ENCODE results near the gene NTRK3. TPM values are rescaled to one million over a fixed set of nuclear protein-coding genes. Genes with fewer than 3 reads are reported as not detected.

The NTRK3 gene
- total RNA-seq, 4 donors from 2014 or later: 0.09 to 2.7 (median 0.62) TPM

DNA sequence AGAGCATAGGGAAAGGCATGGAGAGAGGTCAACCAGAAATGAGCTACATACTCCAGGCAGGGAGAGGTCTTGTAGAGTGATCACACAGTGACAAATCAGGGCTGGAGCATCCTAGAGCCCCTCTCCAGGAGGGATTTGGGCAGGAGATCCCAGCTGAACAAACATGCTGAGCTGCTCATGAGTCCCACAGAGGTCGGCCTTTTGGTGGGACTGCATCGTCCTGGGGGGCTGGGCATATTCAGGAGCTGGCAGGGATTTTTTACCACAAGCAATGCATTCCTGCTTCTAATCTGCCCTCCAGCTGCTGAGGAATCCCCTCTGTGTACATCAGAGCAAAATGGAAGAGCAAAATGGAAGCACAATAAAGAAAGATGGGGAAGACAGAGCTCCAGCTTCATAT, 94.9 kb downstream of the NTRK3 start:
- Histone ChIP-seq H3K4me3 (no peak overlapping the region), H3K4me1 (no peaks in the 10 kb centered on the region), H3K9me3 (no peaks in the 10 kb centered on the region), H3K27me3 (no peaks in the 10 kb centered on the region), H3K36me3 (no peaks in the 10 kb centered on the region), H3K27ac (no peak overlapping the region)
- 46 to 51% methylated on average over 2 of the region's 2 CpGs for WGBS, 2 donors
- intact Hi-C loops (cut with DNase I): no loop called here
- DNase-seq: no peak
- TF ChIP-seq, protein P1, sequence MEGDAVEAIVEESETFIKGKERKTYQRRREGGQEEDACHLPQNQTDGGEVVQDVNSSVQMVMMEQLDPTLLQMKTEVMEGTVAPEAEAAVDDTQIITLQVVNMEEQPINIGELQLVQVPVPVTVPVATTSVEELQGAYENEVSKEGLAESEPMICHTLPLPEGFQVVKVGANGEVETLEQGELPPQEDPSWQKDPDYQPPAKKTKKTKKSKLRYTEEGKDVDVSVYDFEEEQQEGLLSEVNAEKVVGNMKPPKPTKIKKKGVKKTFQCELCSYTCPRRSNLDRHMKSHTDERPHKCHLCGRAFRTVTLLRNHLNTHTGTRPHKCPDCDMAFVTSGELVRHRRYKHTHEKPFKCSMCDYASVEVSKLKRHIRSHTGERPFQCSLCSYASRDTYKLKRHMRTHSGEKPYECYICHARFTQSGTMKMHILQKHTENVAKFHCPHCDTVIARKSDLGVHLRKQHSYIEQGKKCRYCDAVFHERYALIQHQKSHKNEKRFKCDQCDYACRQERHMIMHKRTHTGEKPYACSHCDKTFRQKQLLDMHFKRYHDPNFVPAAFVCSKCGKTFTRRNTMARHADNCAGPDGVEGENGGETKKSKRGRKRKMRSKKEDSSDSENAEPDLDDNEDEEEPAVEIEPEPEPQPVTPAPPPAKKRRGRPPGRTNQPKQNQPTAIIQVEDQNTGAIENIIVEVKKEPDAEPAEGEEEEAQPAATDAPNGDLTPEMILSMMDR (IDR thresholded peaks at IDR 0.05): no peak

DNA sequence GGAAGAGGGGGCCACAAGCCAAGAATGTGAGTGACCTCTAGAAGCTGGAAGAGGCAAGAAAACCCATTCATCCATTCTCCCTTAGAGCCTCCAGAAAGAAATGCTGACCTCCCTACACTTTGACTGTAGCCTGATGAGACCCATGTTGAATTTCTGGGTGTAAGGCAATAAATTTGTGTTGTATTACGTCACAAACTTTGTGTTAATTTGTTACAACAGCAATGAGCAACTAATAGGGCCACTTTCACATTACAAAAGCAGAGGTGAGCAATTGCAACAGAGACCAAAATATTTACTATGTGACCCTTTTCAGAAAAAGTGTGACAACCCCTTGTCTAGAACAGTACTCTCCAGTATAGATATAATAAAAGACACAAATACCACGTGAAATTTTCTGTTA, 101.2 kb downstream of the NTRK3 start:
- 46 to 49% methylated on average over 2 of the region's 2 CpGs for WGBS, 2 donors
- H3K27me3 ChIP-seq: no peaks in the 10 kb centered on the region
- H3K27ac ChIP-seq: no peak overlapping the region
- no peak overlapping the region for H3K4me3 ChIP-seq
- H3K9me3 ChIP-seq: no peaks in the 10 kb centered on the region
- H3K36me3 ChIP-seq: no peaks in the 10 kb centered on the region
- DNase-seq: no peak
- no peaks in the 10 kb centered on the region for H3K4me1 ChIP-seq
- TF ChIP-seq, protein P1 (IDR thresholded peaks at IDR 0.05): no peak
- TF ChIP-seq POLR2A (IDR thresholded peaks at IDR 0.05): no peak
- intact Hi-C loops (cut with DNase I): no loop called here

DNA sequence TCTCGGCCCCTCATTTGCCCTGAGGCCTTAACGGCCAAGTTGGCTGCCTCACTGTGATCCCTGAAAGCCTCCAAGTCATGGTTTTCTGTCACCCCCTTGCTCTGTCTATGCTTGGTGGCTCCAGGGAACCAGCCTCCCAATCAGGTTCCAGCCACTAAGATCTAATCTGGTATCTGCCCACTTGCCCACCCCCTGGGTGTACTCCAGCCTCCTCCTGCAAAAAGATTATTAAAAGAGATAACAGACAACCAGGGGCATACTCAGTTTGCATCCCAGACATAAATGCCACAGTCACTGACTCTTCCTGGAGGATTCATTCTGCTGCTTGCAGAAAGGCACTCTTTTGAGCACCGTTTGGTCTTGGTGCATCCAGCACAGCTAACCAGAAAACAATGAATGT, 103.9 kb downstream of the NTRK3 start:
- WGBS, 2 donors: 53 to 57% methylated on average over 3 of the region's 3 CpGs
- no peak overlapping the region for H3K27ac ChIP-seq
- TF ChIP-seq POLR2A (IDR thresholded peaks at IDR 0.05): no peak
- TF ChIP-seq, protein P1 (IDR thresholded peaks at IDR 0.05): no peak

DNA sequence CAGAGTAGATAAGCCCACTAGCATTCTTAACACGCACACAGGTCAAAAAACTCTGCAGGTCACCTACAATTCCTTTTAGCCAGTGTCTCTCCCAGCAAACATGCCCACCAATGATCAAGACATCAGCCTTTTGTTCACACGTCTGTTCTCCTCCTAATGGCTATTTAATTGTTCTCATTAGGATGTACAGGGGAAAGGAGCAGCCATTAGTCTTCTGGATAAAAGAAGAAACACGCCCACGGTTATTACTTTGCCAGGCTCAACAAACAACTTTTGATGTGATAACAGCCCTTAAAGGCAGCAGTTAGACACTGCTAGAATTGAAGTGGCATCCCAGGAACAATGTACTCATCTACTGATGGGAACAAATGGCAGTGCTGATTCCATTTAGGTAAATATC, 108.8 kb downstream of the NTRK3 start:
- Histone ChIP-seq H3K36me3 (no peaks in the 10 kb centered on the region), H3K27me3 (no peaks in the 10 kb centered on the region), H3K4me3 (no peak overlapping the region), H3K9me3 (no peaks in the 10 kb centered on the region), H3K4me1 (no peaks in the 10 kb centered on the region), H3K27ac (no peak overlapping the region)
- 47 to 61% methylated on average over 4 of the region's 4 CpGs for WGBS, 2 donors
- DNase-seq: no peak
- TF ChIP-seq, protein P1 (IDR thresholded peaks at IDR 0.05): no peak
- TF ChIP-seq POLR2A (IDR thresholded peaks at IDR 0.05): no peak
- intact Hi-C loops (cut with DNase I): no loop called here

More for the DNA sequence above, 103.9 kb downstream of the NTRK3 start:
- H3K4me3 ChIP-seq: no peak overlapping the region
- no peaks in the 10 kb centered on the region for H3K36me3 ChIP-seq
- H3K4me1 ChIP-seq: no peaks in the 10 kb centered on the region
- no peak for DNase-seq
- H3K9me3 ChIP-seq: no peaks in the 10 kb centered on the region
- H3K27me3 ChIP-seq: no peaks in the 10 kb centered on the region
- intact Hi-C loops (cut with DNase I): no loop called here

DNA sequence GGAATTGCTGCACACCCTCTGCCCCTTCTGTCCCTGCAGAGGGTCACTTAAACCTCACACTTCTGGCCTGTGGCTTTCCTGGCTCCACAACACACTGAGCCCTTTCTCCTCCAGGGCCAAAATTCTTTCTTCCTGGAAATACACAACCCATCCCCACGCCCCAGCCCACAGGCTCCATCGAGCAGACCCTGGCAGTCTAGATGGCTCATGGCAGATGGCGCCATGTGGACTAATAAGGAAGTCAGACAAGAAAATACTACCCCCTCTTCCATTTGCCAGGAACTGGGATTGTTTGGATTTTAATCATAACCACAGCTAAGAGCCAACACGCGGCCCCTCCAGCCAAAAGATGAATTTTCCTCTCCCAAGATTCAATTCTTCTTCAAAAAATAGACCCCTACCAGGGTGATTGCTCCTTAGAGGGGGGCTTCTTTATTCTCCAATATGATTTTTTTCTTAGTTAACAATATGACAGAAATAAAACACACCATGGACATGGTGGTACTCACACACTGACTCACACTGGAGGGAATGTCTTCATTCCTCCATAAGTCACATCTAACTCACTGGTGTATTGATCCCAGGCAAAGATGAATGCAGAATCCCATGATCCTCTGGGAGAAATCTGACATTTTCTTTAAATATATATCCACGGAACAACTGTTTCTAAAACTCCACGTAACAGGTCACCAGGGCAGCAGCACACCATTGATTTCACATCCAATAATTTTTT, 111.5 kb downstream of the NTRK3 start:
- H3K9me3 ChIP-seq: no peaks in the 10 kb centered on the region
- DNase-seq: no peak
- WGBS, 2 donors: 65 to 85% methylated on average over 7 of the region's 7 CpGs
- TF ChIP-seq, protein P1 (IDR thresholded peaks at IDR 0.05): no peak
- no peak for TF ChIP-seq POLR2A (IDR thresholded peaks at IDR 0.05)
- no peak overlapping the region for H3K27ac ChIP-seq
- H3K36me3 ChIP-seq: no peaks in the 10 kb centered on the region
- H3K4me3 ChIP-seq: no peak overlapping the region
- H3K27me3 ChIP-seq: no peaks in the 10 kb centered on the region
- H3K4me1 ChIP-seq: no peaks in the 10 kb centered on the region
- intact Hi-C loops (cut with DNase I): no loop called here
